ENCODE results near the gene CYP26C1.
"Not testable (repeated sequence)": the region's sequence is repeated elsewhere in the genome, so short reads cannot be mapped to it uniquely, and the experiment has no call there.

CYP26C1 gene

GRCh38 chr10:93096901-93097300 lies 36.3 kb downstream of the CYP26C1 start:
- Mint-ChIP-seq H3K36me3 (ENCODE audit: low read depth) (no peaks in the 10 kb centered on the region), H3K4me3 (no peak overlapping the region), H3K27ac (no peak overlapping the region), H3K27me3 (peaks cover 33% of the 10 kb centered on the region), H3K9me3 (no peaks in the 10 kb centered on the region), H3K4me1 (ENCODE audit: low read depth) (no peaks in the 10 kb centered on the region)
- intact Hi-C loops (cut with micrococcal nuclease) = no loop called here

DNA sequence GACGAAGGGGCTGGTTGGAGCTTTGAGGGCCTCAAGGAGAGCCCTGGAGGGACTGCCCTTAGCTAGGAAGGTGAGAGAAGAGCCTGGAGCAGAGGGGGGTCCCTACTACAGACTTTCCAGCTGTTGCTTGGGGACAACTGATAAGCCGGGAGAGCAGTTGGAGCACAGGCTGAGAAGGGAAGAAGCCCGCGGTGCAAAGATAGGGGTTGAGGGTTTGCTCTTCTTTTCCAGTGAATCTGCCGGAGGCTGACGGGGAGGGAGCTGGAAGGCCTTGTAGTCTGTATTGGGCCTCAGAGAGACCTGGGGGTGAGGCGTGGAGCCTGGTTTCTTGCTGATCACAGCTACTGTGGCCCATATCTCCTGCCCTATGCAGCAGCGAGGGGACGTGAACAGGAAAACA lies 36.8 kb downstream of the CYP26C1 start:
- Mint-ChIP-seq H3K4me1 (ENCODE audit: low read depth) (no peaks in the 10 kb centered on the region), H3K27ac (no peak overlapping the region), H3K4me3 (no peak overlapping the region), H3K36me3 (ENCODE audit: low read depth) (no peaks in the 10 kb centered on the region), H3K27me3 (peaks cover 33% of the 10 kb centered on the region), H3K9me3 (no peaks in the 10 kb centered on the region)
- intact Hi-C loops (cut with micrococcal nuclease) = no loop called here

DNA sequence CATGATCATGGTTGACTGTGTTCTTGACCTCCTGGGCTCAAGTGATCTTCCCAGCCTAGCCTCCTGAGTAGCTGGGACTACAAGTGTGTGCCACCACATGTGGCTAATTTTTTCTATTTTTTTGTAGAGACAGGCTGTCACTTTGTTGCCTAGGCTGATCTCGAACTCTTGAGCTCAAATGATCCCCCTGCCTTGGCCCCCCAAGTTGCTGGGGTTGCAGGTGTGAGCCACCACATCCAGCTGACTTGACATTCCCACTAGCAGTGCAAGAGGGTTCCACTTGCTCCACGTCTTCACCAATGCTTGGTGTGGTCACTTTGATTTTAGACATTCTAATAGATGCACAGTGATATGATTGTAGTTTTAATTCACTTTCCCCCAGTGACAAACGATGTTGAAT lies 38.2 kb downstream of the CYP26C1 start:
- H3K9me3 Mint-ChIP-seq = no peaks in the 10 kb centered on the region
- peaks cover 26% of the 10 kb centered on the region for H3K27me3 Mint-ChIP-seq
- intact Hi-C loops (cut with micrococcal nuclease) = no loop called here
- H3K36me3 Mint-ChIP-seq (ENCODE audit: low read depth) = no peaks in the 10 kb centered on the region
- H3K4me1 Mint-ChIP-seq (ENCODE audit: low read depth) = no peaks in the 10 kb centered on the region
- H3K27ac Mint-ChIP-seq = no peak overlapping the region
- no peak overlapping the region for H3K4me3 Mint-ChIP-seq

DNA sequence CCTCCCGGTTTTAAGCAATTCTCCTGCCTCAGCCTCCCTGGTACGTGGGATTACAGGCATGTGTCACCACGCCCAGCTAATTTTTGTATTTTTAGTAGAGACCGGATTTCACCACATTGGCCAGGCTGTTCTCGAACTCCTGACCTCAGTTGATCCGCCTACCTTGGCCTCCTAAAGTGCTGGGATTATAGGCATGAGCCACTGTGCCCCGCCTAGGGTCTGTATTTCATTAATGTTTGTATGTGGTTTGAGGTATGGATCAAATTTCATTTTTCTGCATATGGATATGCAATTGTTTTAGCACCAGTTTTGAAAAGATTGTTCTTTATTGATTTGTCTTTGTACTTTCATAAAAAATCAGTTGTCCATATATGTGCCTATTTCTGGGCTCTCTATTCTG lies 39.1 kb downstream of the CYP26C1 start:
- H3K4me3 Mint-ChIP-seq = no peak overlapping the region
- no peaks in the 10 kb centered on the region for H3K4me1 Mint-ChIP-seq (ENCODE audit: low read depth)
- no peaks in the 10 kb centered on the region for H3K36me3 Mint-ChIP-seq (ENCODE audit: low read depth)
- no peaks in the 10 kb centered on the region for H3K9me3 Mint-ChIP-seq
- intact Hi-C loops (cut with micrococcal nuclease) = no loop called here
- peaks cover 18% of the 10 kb centered on the region for H3K27me3 Mint-ChIP-seq
- no peak overlapping the region for H3K27ac Mint-ChIP-seq

DNA sequence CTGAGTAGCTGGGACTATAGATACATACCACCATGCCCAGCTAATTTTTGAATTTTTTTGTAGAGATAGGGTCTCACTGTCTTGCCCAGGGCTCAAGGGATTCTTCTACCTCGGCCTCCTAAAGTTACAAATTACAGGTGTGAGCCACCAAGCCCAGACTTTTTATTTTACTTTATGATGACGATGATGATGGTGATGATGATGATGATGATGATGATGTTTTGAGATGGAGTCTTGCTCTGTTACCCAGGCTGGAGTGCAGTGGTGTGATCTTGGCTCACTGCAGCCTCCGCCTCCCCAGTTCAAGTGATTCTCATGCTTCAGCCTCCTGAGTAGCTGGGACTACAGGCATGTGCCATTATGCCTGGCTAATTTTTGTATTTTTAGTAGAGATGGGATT lies 40.5 kb downstream of the CYP26C1 start:
- H3K36me3 Mint-ChIP-seq (ENCODE audit: low read depth); H3K9me3 Mint-ChIP-seq; intact Hi-C loops (cut with micrococcal nuclease); H3K4me1 Mint-ChIP-seq (ENCODE audit: low read depth); H3K4me3 Mint-ChIP-seq; H3K27ac Mint-ChIP-seq: not testable (repeated sequence)
- peaks cover 10% of the 10 kb centered on the region for H3K27me3 Mint-ChIP-seq

GRCh38 chr10:93103953-93104352 lies 43.4 kb downstream of the CYP26C1 start:
- intact Hi-C loops (cut with micrococcal nuclease) = no loop called here
- H3K27ac Mint-ChIP-seq = no peak overlapping the region
- H3K4me3 Mint-ChIP-seq = no peak overlapping the region
- no peaks in the 10 kb centered on the region for H3K4me1 Mint-ChIP-seq (ENCODE audit: low read depth)
- H3K27me3 Mint-ChIP-seq = peaks cover 5% of the 10 kb centered on the region
- no peaks in the 10 kb centered on the region for H3K36me3 Mint-ChIP-seq (ENCODE audit: low read depth)
- H3K9me3 Mint-ChIP-seq = no peaks in the 10 kb centered on the region

DNA sequence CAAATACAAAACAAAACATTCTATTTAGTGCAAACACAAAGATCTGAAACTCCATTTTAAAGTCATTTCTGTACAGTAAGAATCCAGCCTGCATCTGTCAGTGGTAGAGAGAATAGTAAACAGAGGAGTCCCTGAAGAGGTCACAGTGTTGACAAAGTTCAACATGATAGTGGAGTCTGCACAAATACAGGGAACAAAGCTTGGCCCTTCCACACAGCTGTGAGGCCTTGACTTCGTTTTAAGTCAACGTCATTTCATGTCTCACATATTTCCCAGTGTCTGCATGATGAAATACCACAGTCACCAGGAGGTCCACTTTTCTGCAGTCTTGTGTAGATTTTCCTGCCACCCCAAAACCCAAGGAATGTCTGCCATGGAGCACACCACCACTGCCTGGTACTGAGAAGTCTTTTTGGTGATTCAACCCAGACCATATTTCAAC lies 46.1 kb downstream of the CYP26C1 start:
- no peaks in the 10 kb centered on the region for H3K9me3 Mint-ChIP-seq

GRCh38 chr10:93110472-93111146 lies 50.0 kb downstream of the CYP26C1 start:
- no peaks in the 10 kb centered on the region for H3K4me1 Mint-ChIP-seq (ENCODE audit: low read depth)
- no peak overlapping the region for H3K4me3 Mint-ChIP-seq
- no peaks in the 10 kb centered on the region for H3K36me3 Mint-ChIP-seq (ENCODE audit: low read depth)
- no peak overlapping the region for H3K27ac Mint-ChIP-seq
- H3K27me3 Mint-ChIP-seq = peaks cover 31% of the 10 kb centered on the region
- H3K9me3 Mint-ChIP-seq = no peaks in the 10 kb centered on the region
- intact Hi-C loops (cut with micrococcal nuclease) = loop anchor here (10.0 kb wide), 1 partner anchor 244 kb away; no protein-coding TSS in a partner anchor

More for the DNA sequence above, 46.1 kb downstream of the CYP26C1 start:
- H3K4me3 Mint-ChIP-seq = no peak overlapping the region
- H3K27me3 Mint-ChIP-seq = peaks cover 3% of the 10 kb centered on the region
- no peaks in the 10 kb centered on the region for H3K36me3 Mint-ChIP-seq (ENCODE audit: low read depth)
- H3K27ac Mint-ChIP-seq = no peak overlapping the region
- intact Hi-C loops (cut with micrococcal nuclease) = no loop called here
- H3K4me1 Mint-ChIP-seq (ENCODE audit: low read depth) = no peaks in the 10 kb centered on the region

DNA sequence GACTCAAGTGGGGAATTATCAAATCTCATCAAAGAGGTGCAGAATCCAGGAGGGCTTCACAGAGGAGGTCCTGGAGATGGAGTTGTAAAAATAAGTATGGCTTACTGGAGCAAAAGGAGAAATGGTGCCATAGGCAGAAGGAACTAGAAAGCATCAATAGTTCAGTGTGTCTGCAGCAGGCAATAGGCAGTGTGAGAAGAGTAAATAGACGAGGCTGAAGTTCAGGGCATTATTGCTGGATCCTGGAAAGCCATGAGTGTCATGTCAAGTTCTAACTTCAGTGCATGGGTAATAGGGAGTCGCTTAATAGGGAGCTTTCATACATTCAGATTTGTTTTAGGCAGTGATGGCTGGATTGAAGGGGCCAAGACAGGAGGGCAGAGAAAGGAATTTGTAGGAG lies 52.4 kb downstream of the CYP26C1 start:
- Mint-ChIP-seq H3K27me3 (peaks cover 35% of the 10 kb centered on the region), H3K27ac (no peak overlapping the region), H3K4me3 (no peak overlapping the region), H3K36me3 (ENCODE audit: low read depth) (no peaks in the 10 kb centered on the region), H3K9me3 (no peaks in the 10 kb centered on the region), H3K4me1 (ENCODE audit: low read depth) (peaks cover 5% of the 10 kb centered on the region)
- intact Hi-C loops (cut with micrococcal nuclease) = loop anchor here (10.0 kb wide), 1 partner anchor 242 kb away; no protein-coding TSS in a partner anchor

DNA sequence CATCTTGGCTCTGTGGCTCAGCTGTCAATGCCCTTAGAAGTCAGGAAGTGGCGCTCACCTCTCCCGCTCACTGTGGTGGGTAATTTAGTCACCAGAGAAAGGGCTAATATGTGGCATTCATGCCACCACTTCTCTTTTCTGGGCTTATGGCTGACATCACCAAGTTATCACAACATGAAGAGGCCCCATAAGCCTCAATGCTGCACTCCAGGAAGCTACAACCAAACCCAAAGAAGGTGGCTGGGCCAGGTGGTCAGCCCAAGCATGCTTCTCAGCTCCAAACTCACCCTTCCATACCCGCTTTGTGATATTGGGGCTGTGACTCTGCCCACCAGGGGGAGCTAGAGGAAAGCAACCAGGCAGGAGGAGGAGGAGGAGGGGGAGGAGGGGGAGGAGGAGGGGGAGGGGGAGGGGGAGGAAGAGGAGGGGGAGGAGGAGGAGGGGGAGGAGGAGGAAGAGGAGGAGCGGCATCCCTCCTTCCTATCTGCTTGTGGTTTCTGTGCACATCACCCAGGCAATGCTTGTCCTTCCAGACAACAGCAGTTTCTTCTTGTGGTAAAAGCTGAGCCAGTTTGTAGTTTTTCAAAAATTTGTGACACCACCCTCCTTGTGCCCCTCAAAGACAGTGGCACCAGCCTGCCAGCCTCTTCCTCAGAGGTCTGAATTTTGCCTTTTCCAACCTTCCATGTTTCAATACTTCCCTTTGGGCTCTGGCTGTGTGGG lies 55.2 kb downstream of the CYP26C1 start:
- H3K9me3 Mint-ChIP-seq = no peaks in the 10 kb centered on the region
- intact Hi-C loops (cut with micrococcal nuclease) = loop anchor here (1.0 to 10.0 kb wide), 3 partner anchors 108 to 239 kb away; no protein-coding TSS in a partner anchor
- no peaks in the 10 kb centered on the region for H3K36me3 Mint-ChIP-seq (ENCODE audit: low read depth)
- no peak overlapping the region for H3K27ac Mint-ChIP-seq
- H3K27me3 Mint-ChIP-seq = peaks cover 50% of the 10 kb centered on the region
- peaks cover 5% of the 10 kb centered on the region for H3K4me1 Mint-ChIP-seq (ENCODE audit: low read depth)
- H3K4me3 Mint-ChIP-seq = no peak overlapping the region

All from dendritic cell treated with granulocyte-macrophage colony-stimulating factor and Interleukin-4, amounts not matched to agents 40 ng/mL and 50 ng/mL, for 4 days (primary cell).